GM12892 (cell line): ENCODE measurements around the gene NACA2.

Experiments used
- POLR2A ChIP-seq: IDR thresholded peaks from 2 replicates; pipeline ENCODE4 v1.6.1; 2011; ENCODE audit warnings: low read depth, low read length, control low read depth
- POLR2AphosphoS5 ChIP-seq: IDR thresholded peaks from 2 replicates; pipeline ENCODE4 v1.6.1; 2011; ENCODE audit warnings: low read depth, low read length, control low read depth
- TAF1 ChIP-seq: IDR thresholded peaks from 2 replicates; pipeline ENCODE4 v1.6.1; 2011; ENCODE audit warnings: low read depth, mild to moderate bottlenecking, control low read depth, low read length, borderline replicate concordance

DNA sequence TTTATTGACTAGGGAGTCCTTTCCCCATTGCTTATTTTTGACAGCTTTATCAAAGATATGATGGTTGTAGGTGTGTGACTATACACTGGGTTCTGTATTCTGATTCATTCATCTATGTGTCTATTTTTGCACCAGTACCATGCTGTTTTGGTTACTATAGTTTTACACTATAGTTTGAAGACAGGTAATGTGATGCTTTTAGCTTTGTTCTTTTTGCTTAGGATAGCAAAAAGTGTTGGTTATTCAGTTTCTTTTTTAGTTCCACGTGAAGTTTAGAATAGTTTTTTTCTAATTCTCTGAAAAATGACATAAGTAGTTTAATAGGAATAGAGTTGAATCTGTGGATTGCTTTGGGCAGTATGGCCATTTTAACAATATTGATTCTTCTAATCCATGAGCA lies 50.1 kb downstream of the NACA2 start:
- no peak for TF ChIP-seq POLR2A
- no peak for TF ChIP-seq POLR2AphosphoS5
- no peak for TF ChIP-seq TAF1
